Measurements from ENCODE around the gene ARMC6.
"Not testable (repeated sequence)": the region's sequence is repeated elsewhere in the genome, so short reads cannot be mapped to it uniquely, and the experiment has no call there.

Gene ARMC6

DNA sequence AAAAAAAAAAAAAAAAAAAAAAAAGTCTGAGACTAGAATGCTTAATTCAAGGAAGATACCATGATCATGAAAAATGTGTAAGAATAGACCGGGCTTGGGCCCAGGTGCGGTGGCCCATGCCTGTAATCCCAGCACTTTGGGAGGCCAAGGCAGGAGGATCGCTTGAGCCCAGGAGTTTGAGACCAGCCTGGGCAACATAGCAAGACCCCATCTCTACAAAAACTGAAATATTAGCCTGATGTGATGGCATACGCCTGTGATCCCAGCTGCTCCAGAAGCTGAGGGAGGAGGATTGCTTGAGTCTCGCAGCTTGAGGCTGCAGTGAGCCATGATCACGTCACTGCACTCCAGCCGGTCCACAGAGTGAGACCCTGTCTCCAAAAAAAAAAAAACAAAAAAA is 73.5 kb downstream of the ARMC6 start:
- not testable (repeated sequence) for DNase-seq (ENCODE audit: low read depth in 2 of 2, low spot score in 1 of 2)

DNA sequence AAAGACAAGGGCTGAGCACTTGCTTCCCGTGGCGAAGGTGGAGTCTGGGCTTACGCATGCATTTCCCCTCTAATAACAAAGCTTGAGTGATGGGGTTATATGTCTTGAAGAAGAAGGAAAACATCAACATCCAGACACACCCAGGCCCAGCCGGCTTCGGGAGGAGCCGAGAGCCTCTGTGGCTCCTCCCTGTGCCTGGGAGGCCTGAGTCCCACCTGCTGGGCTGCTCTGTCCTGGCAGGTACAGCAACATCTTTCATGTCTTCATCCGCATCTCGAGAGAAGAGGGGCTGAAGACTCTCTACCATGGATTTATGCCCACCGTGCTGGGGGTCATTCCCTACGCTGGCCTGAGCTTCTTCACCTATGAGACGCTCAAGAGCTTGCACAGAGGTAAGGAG is 74.3 kb downstream of the ARMC6 start:
- DNase-seq (ENCODE audit: low read depth in 2 of 2, low spot score in 1 of 2): no peak
